NCI-H345 (cell line): ENCODE results near the gene SHTN1.

ENCODE experiments used
- DNase-seq: peaks from one replicate; lab custom pipeline; 2025; lab: John Stamatoyannopoulos, UW

The SHTN1 gene

GRCh38 chr10:116833986-116834985 lies 170.7 kb downstream of the SHTN1 start:
- peak; percentile 30 for DNase-seq

DNA sequence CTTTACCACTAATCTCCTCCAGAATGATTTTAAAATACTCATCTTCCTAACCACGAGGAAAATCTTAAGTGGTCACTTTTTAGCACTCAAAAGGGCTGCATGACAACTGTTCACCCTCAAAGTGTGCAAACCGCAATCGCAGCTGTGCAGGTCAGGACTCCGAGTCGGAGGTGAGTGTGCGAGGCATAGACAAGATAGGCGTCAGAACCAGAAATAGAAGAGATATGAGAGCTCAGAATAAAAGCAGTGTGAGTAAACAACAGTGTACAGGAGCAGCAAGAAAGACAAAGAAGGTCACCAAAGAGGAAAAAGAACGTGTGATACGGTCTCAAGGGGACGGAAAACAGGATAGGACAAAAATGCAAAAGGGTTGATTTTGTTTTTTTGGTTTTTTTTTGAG lies 173.2 kb downstream of the SHTN1 start:
- no peak for DNase-seq
